OCI-LY7 (cell line): ENCODE measurements around the gene GALNT15. TPM values are rescaled to one million over a fixed set of nuclear protein-coding genes. Genes with fewer than 3 reads are reported as not detected.

Experiments
- BruUV-seq: library from RNA; stranded (reverse); fragments of 400-500 nt; replicated peaks from 2 replicates; lab custom pipeline; 2021; lab: Mats Ljungman, UMichigan
- CTCF ChIA-PET: fragments of 300-600 bp; sonication (Branson Sonifier 250); formaldehyde crosslinking; loops from one replicate; lab custom pipeline; 2022; ENCODE audit warnings: antibody characterized with exemption; ENCODE audit not compliant: unreplicated experiment; lab: Charles Lee
- POLR2A ChIA-PET: fragments of 300-600 bp; sonication (Branson Sonifier 250); formaldehyde crosslinking; loops from one replicate; lab custom pipeline; 2022; ENCODE audit warnings: antibody characterized with exemption; lab: Charles Lee
- DNase-seq: peaks from one replicate; pipeline ENCODE4 v3.0.0-alpha.2; 2015; ENCODE audit warnings: low spot score
- H2AFZ ChIP-seq: fragments of 200-600 bp; sonication (generic), shearing (Covaris generic); 2 replicates; pipeline ENCODE4 v1.6.1; 2014; ENCODE audit warnings: mild to moderate bottlenecking, antibody characterized with exemption, low read length, moderate library complexity
- H3K27ac ChIP-seq: fragments of 200-600 bp; sonication (generic); 2 replicates; pipeline ENCODE4 v1.5.1; 2014; ENCODE audit warnings: mixed run types, low read depth, mild to moderate bottlenecking, moderate library complexity, low read length, inconsistent platforms; ENCODE audit not compliant: poor library complexity, severe bottlenecking
- H3K36me3 ChIP-seq: fragments of 200-600 bp; sonication (generic); 2 replicates; pipeline ENCODE4 v1.6.1; 2014; ENCODE audit warnings: mild to moderate bottlenecking, antibody characterized with exemption, low read length, moderate library complexity, mixed read lengths; ENCODE audit not compliant: insufficient read depth
- H3K4me1 ChIP-seq: fragments of 200-600 bp; sonication (generic); 2 replicates; pipeline ENCODE4 v1.5.1; 2014; ENCODE audit warnings: mild to moderate bottlenecking, low read length; ENCODE audit not compliant: insufficient read depth, poor library complexity, severe bottlenecking
- H3K4me2 ChIP-seq: fragments of 200-600 bp; sonication (generic); 2 replicates; pipeline ENCODE4 v1.6.1; 2014; ENCODE audit warnings: mild to moderate bottlenecking, low read length
- H3K4me3 ChIP-seq: fragments of 200-600 bp; sonication (generic); 2 replicates; pipeline ENCODE4 v1.5.1; 2014; ENCODE audit warnings: mild to moderate bottlenecking, low read depth, low read length; ENCODE audit not compliant: poor library complexity, severe bottlenecking
- H3K79me2 ChIP-seq: fragments of 200-600 bp; sonication (generic); 2 replicates; pipeline ENCODE4 v1.6.1; 2016; ENCODE audit warnings: low read depth, mild to moderate bottlenecking, low read length, moderate library complexity, mixed read lengths; ENCODE audit not compliant: insufficient read depth
- H3K9me2 ChIP-seq: fragments of 200-600 bp; sonication (generic); 2 replicates; pipeline ENCODE4 v1.6.1; 2016; ENCODE audit warnings: mild to moderate bottlenecking, low read length, mixed read lengths; ENCODE audit not compliant: insufficient read depth
- H3K9me3 ChIP-seq: fragments of 200-600 bp; sonication (generic); 2 replicates; pipeline ENCODE4 v1.6.1; 2014; ENCODE audit warnings: mild to moderate bottlenecking, mixed run types, low read length, mixed read lengths
- H4K20me1 ChIP-seq: fragments of 200-600 bp; sonication (generic); 2 replicates; pipeline ENCODE4 v1.6.1; 2014; ENCODE audit warnings: mild to moderate bottlenecking, antibody characterized with exemption, low read length, moderate library complexity, mixed read lengths; ENCODE audit not compliant: insufficient read depth
- EZH2phosphoT487 ChIP-seq: fragments of 200-600 bp; sonication (generic); IDR thresholded peaks from 2 replicates; pipeline ENCODE4 v1.6.1; 2018; ENCODE audit warnings: low read depth, borderline replicate concordance, mild to moderate bottlenecking, mixed run types, antibody characterized with exemption, low read length, moderate library complexity, mixed read lengths
- intact Hi-C: fragments of 100-400 bp; cut with micrococcal nuclease; formaldehyde crosslinking; loops from one replicate; pipeline ENCODE4 v1.10.0; 2022; ENCODE audit not compliant: unreplicated experiment
- total RNA-seq, 2 experiments: library from RNA; depleted of rRNA in 1 of 2; stranded (reverse); fragments of >200 nt in 1 of 2; shearing (Covaris generic) in 1 of 2; gene quantifications; 2 replicates each; pipeline ENCODE4 v1.2.3, GENCODE V29; 2014 to 2022
- TF ChIP-seq, protein P1 (sequence below): fragments of 200-600 bp; sonication (generic); conservative IDR thresholded peaks from 2 replicates; pipeline ENCODE4 v1.5.1; 2014; ENCODE audit warnings: mild to moderate bottlenecking, antibody characterized with exemption, low read length, moderate library complexity, mixed read lengths

GALNT15 gene
- total RNA-seq, 2 experiments from 2014 or later = 0.03 TPM; not detected in 1

DNA sequence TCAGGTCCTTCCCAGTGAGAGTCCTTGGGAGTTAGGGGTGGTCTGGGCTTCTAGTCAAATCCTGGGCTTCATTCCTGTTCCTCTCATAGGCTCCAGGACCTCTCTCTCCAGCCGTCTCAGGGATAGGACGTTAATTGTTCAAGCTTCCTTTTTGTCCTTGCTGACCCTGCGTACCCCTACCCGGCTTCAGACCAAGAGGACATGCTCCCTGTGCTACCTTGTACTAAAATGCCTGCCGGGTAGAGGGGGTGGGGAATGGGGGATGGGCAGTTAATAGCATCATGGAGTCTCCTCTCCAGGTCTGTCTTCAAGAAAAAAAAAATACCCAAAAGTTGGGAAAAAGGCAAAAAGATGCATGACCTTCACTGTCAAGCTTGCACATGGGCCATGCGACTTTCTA is 36.5 kb upstream of the GALNT15 start:
- no peaks in the 10 kb centered on the region for H3K9me2 ChIP-seq
- no peak overlapping the region for H3K4me3 ChIP-seq
- H4K20me1 ChIP-seq = no peaks in the 10 kb centered on the region
- no peak overlapping the region for H3K27ac ChIP-seq
- H2AFZ ChIP-seq = no peak overlapping the region
- H3K9me3 ChIP-seq = no peaks in the 10 kb centered on the region
- intact Hi-C loops = no loop called here
- CTCF ChIA-PET = no interaction called here
- no peak overlapping the region for H3K4me2 ChIP-seq
- TF ChIP-seq, protein P1, sequence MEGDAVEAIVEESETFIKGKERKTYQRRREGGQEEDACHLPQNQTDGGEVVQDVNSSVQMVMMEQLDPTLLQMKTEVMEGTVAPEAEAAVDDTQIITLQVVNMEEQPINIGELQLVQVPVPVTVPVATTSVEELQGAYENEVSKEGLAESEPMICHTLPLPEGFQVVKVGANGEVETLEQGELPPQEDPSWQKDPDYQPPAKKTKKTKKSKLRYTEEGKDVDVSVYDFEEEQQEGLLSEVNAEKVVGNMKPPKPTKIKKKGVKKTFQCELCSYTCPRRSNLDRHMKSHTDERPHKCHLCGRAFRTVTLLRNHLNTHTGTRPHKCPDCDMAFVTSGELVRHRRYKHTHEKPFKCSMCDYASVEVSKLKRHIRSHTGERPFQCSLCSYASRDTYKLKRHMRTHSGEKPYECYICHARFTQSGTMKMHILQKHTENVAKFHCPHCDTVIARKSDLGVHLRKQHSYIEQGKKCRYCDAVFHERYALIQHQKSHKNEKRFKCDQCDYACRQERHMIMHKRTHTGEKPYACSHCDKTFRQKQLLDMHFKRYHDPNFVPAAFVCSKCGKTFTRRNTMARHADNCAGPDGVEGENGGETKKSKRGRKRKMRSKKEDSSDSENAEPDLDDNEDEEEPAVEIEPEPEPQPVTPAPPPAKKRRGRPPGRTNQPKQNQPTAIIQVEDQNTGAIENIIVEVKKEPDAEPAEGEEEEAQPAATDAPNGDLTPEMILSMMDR = no peak
- TF ChIP-seq EZH2phosphoT487 = no peak
- BruUV-seq = no TSS peak
- no peaks in the 10 kb centered on the region for H3K79me2 ChIP-seq
- no peaks in the 10 kb centered on the region for H3K4me1 ChIP-seq
- no peaks in the 10 kb centered on the region for H3K36me3 ChIP-seq
- no peak for DNase-seq
- POLR2A ChIA-PET = no interaction called here

DNA sequence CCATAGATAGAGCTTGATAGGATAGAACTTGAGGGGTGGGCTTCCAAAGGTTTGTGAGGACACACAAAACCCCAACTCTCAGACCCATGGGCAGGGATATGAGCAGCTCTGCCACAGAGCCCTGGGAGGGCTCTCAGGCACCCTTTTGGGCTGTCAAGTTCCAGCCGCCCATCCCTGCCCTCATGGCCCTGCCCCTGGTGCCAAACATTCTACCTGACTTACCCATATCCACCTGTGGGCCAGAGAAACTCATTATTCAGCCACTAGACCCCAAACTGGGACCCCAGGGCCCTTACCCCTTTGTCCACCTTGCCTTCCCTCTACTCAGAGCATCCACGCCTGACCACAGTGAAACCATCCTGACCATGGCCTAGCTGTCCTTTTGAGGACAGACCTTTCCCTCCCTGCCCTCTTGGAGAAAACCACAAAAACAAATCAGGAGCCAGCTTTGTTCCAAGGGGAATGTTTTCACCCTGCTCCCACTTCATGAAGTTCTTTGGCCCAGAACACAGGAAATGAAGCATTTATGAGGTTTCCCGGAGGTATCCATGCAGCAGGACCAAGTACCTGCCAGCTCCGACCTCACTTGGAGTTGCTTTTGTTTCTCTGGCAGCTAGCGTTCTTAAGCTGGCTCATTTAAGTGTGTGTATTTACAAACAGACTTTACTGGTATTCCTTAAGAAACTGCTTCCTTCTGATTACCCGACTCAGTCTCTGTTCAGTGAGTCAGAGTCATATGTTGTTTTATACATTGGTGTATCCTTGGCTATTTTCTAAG is 34.2 kb upstream of the GALNT15 start:
- Histone ChIP-seq H3K9me3 (0 out of 2 replicates have a peak, but pooled peaks cover 4% of the 10 kb centered on the region), H3K27ac (no peak overlapping the region), H3K9me2 (no peaks in the 10 kb centered on the region), H3K4me1 (no peaks in the 10 kb centered on the region), H3K4me2 (no peak overlapping the region), H3K4me3 (no peak overlapping the region), H3K36me3 (no peaks in the 10 kb centered on the region), H4K20me1 (no peaks in the 10 kb centered on the region), H2AFZ (no peak overlapping the region), H3K79me2 (no peaks in the 10 kb centered on the region)
- intact Hi-C loops = no loop called here
- DNase-seq = no peak
- ChIA-PET POLR2A (no interaction called here), CTCF (interaction anchor here (0.6 kb wide), 1 partner anchor 1174 kb away, joined by 3 read pairs; no protein-coding TSS in a partner anchor)
- no TSS peak for BruUV-seq
- TF ChIP-seq EZH2phosphoT487 = no peak
- TF ChIP-seq, protein P1 = no peak

GRCh38 chr3:16140894-16141285 is 33.6 kb upstream of the GALNT15 start:
- Histone ChIP-seq H3K36me3 (no peaks in the 10 kb centered on the region), H3K27ac (no peak overlapping the region), H3K4me2 (no peak overlapping the region), H4K20me1 (no peaks in the 10 kb centered on the region), H3K9me3 (0 out of 2 replicates have a peak, but pooled peaks cover 4% of the 10 kb centered on the region), H3K4me1 (no peaks in the 10 kb centered on the region), H3K79me2 (no peaks in the 10 kb centered on the region), H3K4me3 (no peak overlapping the region), H2AFZ (no peak overlapping the region), H3K9me2 (no peaks in the 10 kb centered on the region)
- TF ChIP-seq, protein P1 = no peak
- TF ChIP-seq EZH2phosphoT487 = no peak
- no TSS peak for BruUV-seq
- no peak for DNase-seq
- intact Hi-C loops = no loop called here
- ChIA-PET CTCF (interaction anchor here (0.6 kb wide), 1 partner anchor 1175 kb away, joined by 3 read pairs; no protein-coding TSS in a partner anchor), POLR2A (no interaction called here)
